CD4-positive, alpha-beta T cell treated with Interleukin-6 for 4 hours (primary cell): ENCODE measurements around the gene LRRC59.
A peak's percentile ranks its signal among the peaks of the same experiment; 100 is the strongest.
"Not testable (repeated sequence)": the region's sequence is repeated elsewhere in the genome, so short reads cannot be mapped to it uniquely, and the experiment has no call there.

ENCODE experiments used
- DNase-seq: peaks from one replicate; pipeline ENCODE4 v3.0.0-alpha.2; 2020; ENCODE audit warnings: mixed read lengths

Gene LRRC59

GRCh38 chr17:50397111-50397918, at the start of gene LRRC59:
Gene LRRC59 (minus strand): TSS chr17:50397523. CDS start chr17:50397317, 206 bp downstream.
- peak; percentile 93 for DNase-seq

DNA sequence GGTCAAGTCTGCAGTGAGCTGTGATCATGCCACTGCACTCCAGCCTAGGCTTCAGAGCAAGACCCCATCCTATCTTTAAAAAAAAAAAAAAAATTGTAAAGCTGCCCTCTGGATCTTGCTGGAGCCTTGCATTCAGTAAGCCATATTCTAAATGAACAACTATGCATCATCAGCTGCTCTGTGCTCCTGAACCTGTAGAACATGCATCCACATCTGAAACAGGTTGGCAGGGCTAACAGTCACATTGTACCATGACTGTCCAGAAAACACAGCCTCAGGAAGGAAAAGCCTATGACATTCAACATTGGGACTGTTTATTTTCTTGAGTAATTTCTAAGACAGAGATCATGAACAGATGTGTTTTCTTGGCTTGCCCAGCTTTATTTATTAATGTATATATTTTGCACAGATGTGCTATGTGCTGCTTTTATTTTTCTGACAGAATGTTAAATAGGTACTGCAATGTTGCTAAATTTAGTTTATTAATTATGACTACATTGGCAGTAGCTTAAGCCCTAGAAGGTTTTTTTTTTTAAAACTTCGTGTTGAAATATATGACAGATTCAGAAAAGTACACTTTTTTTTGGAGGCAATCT, 48.5 kb upstream of the LRRC59 start:
- no peak for DNase-seq

DNA sequence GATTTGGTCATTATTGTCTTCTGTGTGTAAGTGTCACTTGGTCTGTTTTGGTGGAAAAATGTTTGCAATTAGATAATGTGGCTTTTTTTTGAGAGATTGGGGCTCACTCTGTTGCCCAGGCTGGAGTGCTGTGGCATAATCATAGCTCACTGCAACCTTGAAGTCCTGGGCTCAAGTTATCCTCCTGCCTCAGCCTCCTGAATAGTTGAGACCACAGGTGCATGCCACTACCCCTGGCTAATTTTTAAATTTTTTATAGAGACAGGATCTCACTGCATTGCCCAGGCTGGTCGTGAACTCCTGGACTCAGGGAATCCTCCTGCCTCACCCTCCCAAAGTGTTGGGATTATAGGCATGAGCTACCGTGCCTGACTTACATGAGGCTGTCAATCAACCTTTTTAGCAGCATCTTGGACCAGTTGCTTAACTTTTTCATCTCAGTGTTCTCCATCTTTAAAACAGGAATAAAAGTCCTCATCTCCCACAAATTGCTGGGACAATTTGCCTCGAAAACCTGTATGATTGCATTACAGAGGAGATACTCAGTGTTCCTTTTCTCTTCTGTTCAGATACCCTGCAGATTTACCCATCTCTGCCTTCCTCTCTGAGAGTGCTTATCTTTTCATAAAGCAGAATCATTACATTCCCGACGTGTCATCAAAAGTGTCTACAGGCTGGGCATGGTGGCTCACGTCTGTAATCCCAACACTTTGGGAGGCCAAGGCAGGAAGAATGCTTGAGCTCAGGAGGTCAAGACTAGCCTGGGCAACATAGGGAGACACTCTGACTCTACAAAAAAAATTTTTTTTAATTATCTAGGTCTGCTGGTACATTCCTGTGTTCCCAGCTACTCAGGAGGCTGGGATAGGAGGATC, 47.8 kb upstream of the LRRC59 start:
- no peak for DNase-seq

DNA sequence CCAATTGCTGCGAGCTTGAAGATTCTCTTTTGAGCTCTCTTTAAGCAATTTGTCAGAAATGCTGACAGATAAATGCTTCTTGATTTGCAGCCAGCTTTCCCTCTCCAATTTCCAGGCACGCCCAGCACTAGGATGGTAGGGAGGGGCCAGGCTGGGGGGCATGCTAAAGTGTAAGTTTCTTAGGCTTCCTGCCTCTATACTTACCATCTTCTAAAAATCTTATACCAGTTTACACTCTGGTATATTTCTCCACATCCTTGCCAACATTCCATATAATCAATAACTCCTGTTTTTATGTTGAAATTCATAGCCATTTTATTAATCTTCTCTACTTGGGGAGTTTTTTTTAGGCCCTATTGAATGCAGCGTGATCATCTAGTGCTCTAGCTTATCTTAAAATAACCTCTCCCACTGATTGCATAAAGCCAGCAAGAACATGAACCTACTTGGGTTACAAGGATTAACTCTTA, 46.2 kb upstream of the LRRC59 start:
- no peak for DNase-seq

GRCh38 chr17:50440838-50441829, 43.8 kb upstream of the LRRC59 start:
- no peak for DNase-seq

GRCh38 chr17:50440172-50440837, 43.0 kb upstream of the LRRC59 start:
- no peak for DNase-seq

DNA sequence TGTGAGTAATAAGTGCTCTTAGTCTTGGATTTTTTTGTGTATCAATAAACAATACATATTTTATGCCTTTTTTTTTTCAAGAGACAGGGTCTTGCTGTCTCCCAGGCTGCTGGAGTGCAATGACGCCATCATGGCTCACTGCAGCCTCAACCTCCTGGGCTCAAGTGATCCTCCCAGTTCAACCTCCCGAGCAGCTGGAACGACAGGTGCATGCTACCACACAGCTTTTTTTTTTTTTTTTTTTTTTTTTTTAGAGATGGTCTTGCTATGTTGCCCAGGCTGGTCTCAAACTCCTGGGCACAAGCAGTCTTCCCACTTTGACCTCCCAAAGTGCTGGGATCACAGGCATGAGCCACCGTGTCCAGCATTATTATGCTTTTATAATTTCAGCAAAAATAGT, 41.7 kb upstream of the LRRC59 start:
- no peak for DNase-seq

GRCh38 chr17:50437409-50437808, 40.1 kb upstream of the LRRC59 start:
- no peak for DNase-seq

- DNase-seq = no peak
These were observed 34.9 kb upstream of the LRRC59 start for GRCh38 chr17:50432125-50432762.

- no peak for DNase-seq
These were observed 33.7 kb upstream of the LRRC59 start for GRCh38 chr17:50430821-50431618.

GRCh38 chr17:50429793-50430192, 32.5 kb upstream of the LRRC59 start:
- DNase-seq = no peak

GRCh38 chr17:50428831-50429424, 31.6 kb upstream of the LRRC59 start:
- no peak for DNase-seq

DNA sequence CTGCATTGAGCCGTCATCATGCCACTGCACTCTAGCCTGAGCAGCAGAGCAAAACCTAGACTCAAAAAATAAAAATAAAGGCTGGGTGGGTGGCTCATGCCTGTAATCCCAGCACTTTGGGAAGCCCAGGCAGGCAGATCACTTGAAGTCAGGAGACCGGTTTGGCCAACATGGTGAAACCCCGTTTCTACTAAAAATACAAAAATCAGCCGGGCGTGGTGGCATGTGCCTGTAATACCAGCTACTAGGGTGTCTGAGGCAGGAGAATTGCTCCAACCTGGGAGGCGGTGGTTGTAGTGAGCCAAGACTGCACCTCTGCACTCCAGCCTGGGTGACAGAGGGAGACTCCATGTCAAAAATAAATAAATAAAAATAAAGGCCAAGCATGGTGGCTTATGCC, 30.8 kb upstream of the LRRC59 start:
- DNase-seq = not testable (repeated sequence)

- peak; percentile 19 for DNase-seq
These were observed 29.8 kb upstream of the LRRC59 start for GRCh38 chr17:50426814-50427787.

GRCh38 chr17:50426472-50426782, 29.1 kb upstream of the LRRC59 start:
- DNase-seq = no peak

DNA sequence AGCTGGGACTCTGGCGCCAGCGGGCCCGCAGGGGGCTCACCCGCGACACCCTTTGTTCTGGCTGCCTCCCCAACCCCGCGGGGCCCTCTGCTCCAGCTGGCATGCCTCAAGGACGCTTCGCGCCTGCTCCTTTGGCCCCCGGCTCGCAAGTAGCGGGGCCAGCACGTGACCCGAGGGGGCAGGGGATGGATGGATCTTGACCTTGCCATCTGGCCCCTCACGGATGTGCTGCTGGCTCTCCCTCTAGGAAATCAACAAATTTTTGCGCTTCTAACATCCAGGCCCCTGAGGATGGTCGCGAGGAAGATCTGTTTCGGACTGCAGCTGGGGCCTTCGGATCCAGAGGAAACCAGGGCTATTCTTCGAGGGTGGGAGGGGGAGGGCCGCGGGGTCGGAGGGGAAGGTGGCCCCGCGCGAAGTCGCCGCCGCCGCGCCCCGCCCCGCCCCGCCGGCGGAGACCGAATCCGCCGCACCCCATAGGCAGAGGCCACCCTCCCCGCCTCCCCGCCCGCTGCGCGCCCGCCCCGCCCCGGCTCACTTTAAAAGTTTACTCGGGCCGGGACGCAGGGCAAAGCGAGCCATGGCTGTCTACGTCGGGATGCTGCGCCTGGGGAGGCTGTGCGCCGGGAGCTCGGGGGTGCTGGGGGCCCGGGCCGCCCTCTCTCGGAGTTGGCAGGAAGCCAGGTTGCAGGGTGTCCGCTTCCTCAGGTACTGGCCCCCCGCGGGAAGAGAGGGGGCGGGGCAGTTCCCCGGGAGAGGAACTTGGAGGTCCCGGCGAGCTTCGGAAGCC, 28.6 kb upstream of the LRRC59 start, which contains the start of gene ACSF2:
Gene ACSF2 (plus strand): TSS at position 537 of the 790 bp plus-strand sequence. CDS start 44 bp downstream, at position 581.
- peak; percentile 82 for DNase-seq

- DNase-seq = no peak
These were observed 27.8 kb upstream of the LRRC59 start for GRCh38 chr17:50424996-50425681.
